Spleen (tissue), 7 donors: ENCODE measurements around the gene ANKRD17.

Experiments
- CTCF ChIP-seq, 11 experiments: fragments of 200-600 bp in 7 of 11; fragments of 450-650 bp in 4 of 11; sonication (generic) in 4 of 11; IDR thresholded peaks in 8 of 11; conservative IDR thresholded peaks in 3 of 11; 1 replicate in 7 of 11; 2 replicates in 4 of 11; pipeline versions ENCODE4 v1.4.0 to v1.8.0; 2016 to 2021; ENCODE audit warnings: antibody characterized with exemption in 11 of 11, inconsistent platforms in 4 of 11, mild to moderate bottlenecking in 1 of 11
- POLR2A ChIP-seq, 3 donors: fragments of 450-650 bp; IDR thresholded peaks; one replicate each; pipeline ENCODE4 v1.5.1; 2017; ENCODE audit warnings: antibody characterized with exemption in 3 of 3, mild to moderate bottlenecking in 1 of 3
- donor health status: DM: no; HTN: no; CAD: no; lungs with moderate emphysema.
- donor health status: DM: no; HTN: no; CAD: no.
- donor health status: DM: no; HTN: no; CAD: no.

- TF ChIP-seq CTCF (IDR thresholded peaks at IDR 0.05 in 8 of 11, conservative IDR thresholded peaks at IDR 0.05 in 3 of 11) (no peak), POLR2A (IDR thresholded peaks at IDR 0.05) (no peak)
These were observed 27.6 kb downstream of the ANKRD17 start for GRCh38 chr4:73230865-73231517.
